A204.1 (cell line): ENCODE measurements around the gene FGF2.
"Not testable (repeated sequence)": the region's sequence is repeated elsewhere in the genome, so short reads cannot be mapped to it uniquely, and the experiment has no call there.

Experiments
- FAIRE-seq: peaks from 2 replicates; lab custom pipeline; 2012; peaks lifted over from hg19 to GRCh38; lab: Jason Lieb, UNC

FGF2 gene

DNA sequence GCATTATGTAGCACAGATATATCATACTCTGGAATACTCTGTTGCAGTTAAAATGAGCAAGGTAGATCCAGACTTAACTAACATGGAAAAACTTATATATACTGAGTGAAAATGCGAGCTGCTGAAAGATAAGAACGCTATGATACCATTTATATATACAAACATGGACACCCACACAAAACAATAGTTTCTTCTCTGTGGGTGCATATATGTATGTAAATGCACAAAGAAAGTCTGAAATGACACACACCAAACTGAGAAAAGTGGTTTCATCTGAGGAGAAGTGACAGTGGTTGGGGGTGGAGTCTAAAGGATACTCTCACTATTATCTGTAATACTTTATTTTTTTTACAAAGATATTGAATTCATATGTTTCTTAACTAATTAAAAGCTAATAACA lies 12.2 kb upstream of the FGF2 start:
- FAIRE-seq: no peak

- no peak for FAIRE-seq
Observed at GRCh38 chr4:122815248-122815647, 11.4 kb upstream of the FGF2 start.

- no peak for FAIRE-seq
Observed at GRCh38 chr4:122816476-122816875, 10.2 kb upstream of the FGF2 start.

DNA sequence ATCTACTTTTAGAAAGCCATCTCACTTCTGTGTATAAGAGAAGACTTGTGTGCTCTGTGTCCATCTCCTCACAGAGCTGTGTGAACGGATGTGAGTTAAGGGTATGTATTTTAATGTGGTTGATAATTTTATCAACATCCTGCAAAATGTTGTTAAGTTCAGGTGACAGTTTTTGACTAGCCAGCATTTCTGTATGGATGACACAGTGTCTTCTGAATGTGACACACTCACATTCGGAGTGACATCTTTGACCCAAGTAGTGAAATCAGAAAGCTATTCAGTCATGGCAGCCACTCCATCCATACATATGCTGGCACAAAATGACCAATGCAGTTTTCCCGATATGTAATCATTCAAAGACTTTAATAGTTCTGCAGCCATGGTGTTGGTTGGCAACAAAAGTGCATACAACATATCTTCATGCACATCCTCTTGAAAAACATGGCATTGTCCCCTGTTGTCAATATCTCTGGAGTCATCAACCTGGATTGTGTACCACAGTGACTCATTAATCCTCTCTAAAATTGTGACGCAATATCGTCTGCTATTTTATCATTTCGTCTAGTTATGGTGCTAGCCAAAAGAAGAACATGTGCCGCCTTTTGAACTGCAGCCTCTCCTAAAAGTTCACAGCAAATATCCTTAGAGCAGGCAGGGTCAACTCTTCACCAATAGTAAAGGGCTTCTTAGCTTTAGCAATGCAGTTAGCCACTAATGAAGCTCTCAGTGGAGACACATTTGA lies 6.8 kb upstream of the FGF2 start:
- no peak for FAIRE-seq

DNA sequence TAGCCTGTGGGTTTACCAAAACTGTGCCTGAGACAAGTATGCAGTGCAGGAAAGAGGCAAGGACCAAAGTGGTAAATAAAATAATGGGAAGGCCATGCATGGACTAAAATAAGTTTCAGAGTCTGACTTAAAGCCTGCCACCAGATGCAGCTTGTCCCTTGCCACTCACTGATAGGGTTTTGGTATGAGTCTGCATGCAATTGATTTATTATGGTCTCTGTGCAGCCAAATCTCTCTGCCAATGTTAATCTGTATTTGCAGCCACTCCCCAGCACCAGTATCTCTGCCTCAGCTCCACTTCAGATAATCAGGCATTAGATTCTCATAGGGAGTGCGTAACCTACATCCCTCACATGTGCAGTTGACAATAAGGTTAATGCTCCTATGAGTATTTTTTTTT lies 5.5 kb upstream of the FGF2 start:
- FAIRE-seq: no peak

- FAIRE-seq: peak; percentile 81
Observed at GRCh38 chr4:122822466-122822865, 4.2 kb upstream of the FGF2 start.

- no peak for FAIRE-seq
Observed at GRCh38 chr4:122823476-122823875, 3.2 kb upstream of the FGF2 start.

GRCh38 chr4:122824616-122825015 lies 2.0 kb upstream of the FGF2 start:
- no peak for FAIRE-seq

DNA sequence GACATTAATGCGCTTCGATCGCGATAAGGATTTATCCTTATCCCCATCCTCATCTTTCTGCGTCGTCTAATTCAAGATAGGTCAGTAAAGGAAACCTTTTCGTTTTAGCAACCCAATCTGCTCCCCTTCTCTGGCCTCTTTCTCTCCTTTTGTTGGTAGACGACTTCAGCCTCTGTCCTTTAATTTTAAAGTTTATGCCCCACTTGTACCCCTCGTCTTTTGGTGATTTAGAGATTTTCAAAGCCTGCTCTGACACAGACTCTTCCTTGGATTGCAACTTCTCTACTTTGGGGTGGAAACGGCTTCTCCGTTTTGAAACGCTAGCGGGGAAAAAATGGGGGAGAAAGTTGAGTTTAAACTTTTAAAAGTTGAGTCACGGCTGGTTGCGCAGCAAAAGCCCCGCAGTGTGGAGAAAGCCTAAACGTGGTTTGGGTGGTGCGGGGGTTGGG lies 528 bp upstream of the FGF2 start:
- no peak for FAIRE-seq

- no peak for FAIRE-seq
Observed at GRCh38 chr4:122827258-122827878, 737 bp downstream of the FGF2 start.

GRCh38 chr4:122827879-122828601 lies 1.4 kb downstream of the FGF2 start:
- no peak for FAIRE-seq

DNA sequence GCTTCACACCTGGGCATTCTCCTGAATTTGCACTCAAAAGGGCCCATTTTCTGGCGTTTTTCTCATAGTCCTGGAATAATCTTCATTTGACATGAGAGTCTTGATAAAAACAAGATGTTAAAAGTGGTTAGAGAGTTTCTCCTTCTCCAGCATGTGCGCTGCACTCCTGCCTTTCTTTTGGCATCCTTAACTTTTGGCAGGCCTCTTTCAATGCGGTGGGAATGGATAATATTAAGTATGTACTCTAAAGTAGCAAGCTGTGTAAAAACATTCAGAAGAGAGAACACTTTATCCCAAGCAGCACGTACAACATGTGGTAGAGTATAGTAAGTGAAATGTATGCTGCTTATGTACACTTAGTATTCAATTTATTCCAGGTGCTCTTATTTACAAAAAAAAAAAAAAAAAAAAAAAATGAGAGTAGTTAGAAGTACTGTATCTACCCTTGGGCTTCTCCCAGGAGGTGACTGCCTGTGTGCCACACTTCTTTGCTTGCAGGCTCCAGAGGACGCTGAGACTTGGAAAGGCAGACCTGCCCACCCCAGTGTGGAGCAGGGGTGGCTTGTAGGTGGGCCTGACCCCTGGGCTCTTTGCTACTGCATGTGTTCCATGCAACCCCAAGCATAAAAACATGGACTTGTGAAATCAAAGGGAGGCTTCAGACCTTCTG lies 3.9 kb downstream of the FGF2 start:
- FAIRE-seq: no peak

GRCh38 chr4:122831515-122832196 lies 5.0 kb downstream of the FGF2 start:
- FAIRE-seq: peak; percentile 41

- no peak for FAIRE-seq
Observed at GRCh38 chr4:122832732-122833131, 6.1 kb downstream of the FGF2 start.

GRCh38 chr4:122833999-122834398 lies 7.4 kb downstream of the FGF2 start:
- no peak for FAIRE-seq

GRCh38 chr4:122836941-122837340 lies 10.3 kb downstream of the FGF2 start:
- FAIRE-seq: no peak

- no peak for FAIRE-seq
Observed at GRCh38 chr4:122838034-122838433, 11.4 kb downstream of the FGF2 start.

DNA sequence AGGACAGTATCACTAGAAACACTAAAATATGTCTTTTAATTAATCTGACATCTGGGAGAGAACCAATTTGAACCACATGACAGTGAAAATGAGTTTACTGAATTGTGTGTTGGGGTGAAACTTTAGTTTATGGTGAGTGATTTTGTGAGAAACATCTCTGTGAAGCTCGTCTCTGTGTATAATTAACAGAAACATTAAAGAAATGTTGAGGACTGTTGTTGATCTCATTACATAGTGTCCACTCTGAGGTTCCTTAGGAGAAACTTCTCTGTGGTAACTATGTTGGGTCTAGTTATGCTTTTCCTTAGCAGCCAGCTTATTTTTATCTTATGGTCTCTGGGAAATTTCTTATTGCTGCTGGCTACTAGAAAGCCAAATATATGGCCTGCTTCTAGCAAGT lies 15.8 kb downstream of the FGF2 start:
- FAIRE-seq: no peak

DNA sequence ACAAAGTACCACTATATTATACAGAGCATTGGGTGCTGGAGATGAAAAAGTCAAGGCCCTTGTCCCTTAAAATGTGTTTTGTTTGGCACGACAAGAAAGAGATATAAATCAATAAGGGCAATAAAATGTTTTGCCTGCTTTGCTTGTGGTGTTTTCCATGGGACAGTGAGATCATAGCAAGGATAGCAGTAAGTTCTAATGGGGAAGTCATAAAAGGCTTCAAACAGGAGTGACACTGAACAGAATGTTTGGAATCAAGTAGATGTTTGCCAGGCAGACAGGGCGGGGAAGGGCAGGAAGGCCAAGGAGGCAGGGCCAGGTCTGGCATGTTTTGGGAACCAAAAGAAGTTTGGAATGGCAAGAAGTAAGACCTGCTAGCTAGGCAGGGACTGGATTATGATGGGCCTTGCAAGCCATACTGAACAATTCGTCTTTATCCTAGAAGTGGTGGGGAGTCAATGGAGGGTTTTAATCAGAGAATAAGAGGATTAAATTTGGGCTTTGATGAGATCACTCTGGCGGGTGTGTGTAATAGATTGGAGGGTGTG lies 16.4 kb downstream of the FGF2 start:
- no peak for FAIRE-seq

DNA sequence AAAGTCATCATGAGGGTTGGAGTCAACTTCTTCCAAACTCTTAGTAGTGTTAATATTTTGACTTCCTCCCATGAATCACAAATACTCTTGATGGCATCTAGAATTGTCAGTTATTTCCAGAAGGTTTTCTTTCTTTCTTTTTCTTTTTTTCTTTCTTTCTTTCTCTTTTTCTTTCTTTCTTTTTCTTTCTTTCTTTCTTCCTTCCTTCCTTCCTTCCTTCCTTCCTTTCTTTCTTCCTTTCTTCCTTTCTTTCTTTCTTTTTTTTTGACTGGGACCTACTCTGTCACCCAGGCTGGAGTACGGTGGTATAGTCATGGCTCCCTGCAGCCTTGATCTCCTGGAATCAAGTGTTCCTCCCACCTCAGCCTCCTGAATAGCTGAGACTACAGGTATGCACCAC lies 17.8 kb downstream of the FGF2 start:
- FAIRE-seq: not testable (repeated sequence)

- no peak for FAIRE-seq
Observed at GRCh38 chr4:122845066-122845465, 18.4 kb downstream of the FGF2 start.

GRCh38 chr4:122845760-122846159 lies 19.1 kb downstream of the FGF2 start:
- FAIRE-seq: no peak
